ENCODE measurements around the gene DPEP3. TPM values are rescaled to one million over a fixed set of nuclear protein-coding genes. Genes with fewer than 3 reads are reported as not detected.
"Not testable (repeated sequence)": the region's sequence is repeated elsewhere in the genome, so short reads cannot be mapped to it uniquely, and the experiment has no call there.

Gene DPEP3
- total RNA-seq, 1 donor from 2014 or later = not detected

- intact Hi-C loops (cut with micrococcal nuclease) = no loop called here
- ATAC-seq (no peak), DNase-seq (no peak)
Measured at GRCh38 chr16:67996666-67997065, 16.4 kb upstream of the DPEP3 start.

- no peak for ATAC-seq
- no peak for DNase-seq
- intact Hi-C loops (cut with micrococcal nuclease) = no loop called here
Measured at GRCh38 chr16:67995423-67995822, 15.1 kb upstream of the DPEP3 start.

GRCh38 chr16:67994040-67994408 lies 13.7 kb upstream of the DPEP3 start:
- peak; percentile 18 for ATAC-seq
- intact Hi-C loops (cut with micrococcal nuclease) = not testable (repeated sequence)

GRCh38 chr16:67993207-67994039 lies 13.1 kb upstream of the DPEP3 start:
- ATAC-seq = peak; percentile 96
- DNase-seq = peak; percentile 93
- intact Hi-C loops (cut with micrococcal nuclease) = no loop called here

More at GRCh38 chr16:67994040-67994408, 13.7 kb upstream of the DPEP3 start:
- not testable (repeated sequence) for DNase-seq

GRCh38 chr16:67992661-67993206 lies 12.4 kb upstream of the DPEP3 start:
- DNase-seq (no peak), ATAC-seq (peak; percentile 8)
- intact Hi-C loops (cut with micrococcal nuclease) = no loop called here

- ATAC-seq (no peak), DNase-seq (no peak)
- intact Hi-C loops (cut with micrococcal nuclease) = no loop called here
Measured at GRCh38 chr16:67990018-67990386, 9.7 kb upstream of the DPEP3 start.

- ATAC-seq = no peak
- intact Hi-C loops (cut with micrococcal nuclease) = no loop called here
- no peak for DNase-seq
Measured at GRCh38 chr16:67989322-67990017, 9.2 kb upstream of the DPEP3 start.

GRCh38 chr16:67988675-67989074 lies 8.4 kb upstream of the DPEP3 start:
- ATAC-seq = no peak

GRCh38 chr16:67987460-67988160 lies 7.3 kb upstream of the DPEP3 start:
- DNase-seq = no peak
- peak; percentile 49 for ATAC-seq
- intact Hi-C loops (cut with micrococcal nuclease) = no loop called here

More at GRCh38 chr16:67988675-67989074, 8.4 kb upstream of the DPEP3 start:
- intact Hi-C loops (cut with micrococcal nuclease) = no loop called here
- DNase-seq = no peak

GRCh38 chr16:67986949-67987348 lies 6.7 kb upstream of the DPEP3 start:
- no peak for ATAC-seq
- DNase-seq = no peak
- intact Hi-C loops (cut with micrococcal nuclease) = no loop called here

- ATAC-seq = no peak
- intact Hi-C loops (cut with micrococcal nuclease) = no loop called here
- DNase-seq = no peak
Measured at GRCh38 chr16:67982011-67982696, 1.9 kb upstream of the DPEP3 start.

- intact Hi-C loops (cut with micrococcal nuclease) = no loop called here
- ATAC-seq (peak; percentile 28), DNase-seq (no peak)
Measured at GRCh38 chr16:67977469-67978227, 2.7 kb downstream of the DPEP3 start.

GRCh38 chr16:67977005-67977404 lies 3.3 kb downstream of the DPEP3 start:
- intact Hi-C loops (cut with micrococcal nuclease) = no loop called here
- no peak for ATAC-seq
- no peak for DNase-seq

- no peak for ATAC-seq
Measured at GRCh38 chr16:67976205-67976604, 4.1 kb downstream of the DPEP3 start.

GRCh38 chr16:67975321-67976105 lies 4.8 kb downstream of the DPEP3 start:
- intact Hi-C loops (cut with micrococcal nuclease) = no loop called here
- no peak for DNase-seq
- ATAC-seq = no peak

More at GRCh38 chr16:67976205-67976604, 4.1 kb downstream of the DPEP3 start:
- DNase-seq = no peak
- intact Hi-C loops (cut with micrococcal nuclease) = no loop called here

- ATAC-seq; intact Hi-C loops (cut with micrococcal nuclease); DNase-seq: not testable (repeated sequence)
Measured at GRCh38 chr16:67972285-67972684, 8.0 kb downstream of the DPEP3 start.

GRCh38 chr16:67971111-67971510 lies 9.2 kb downstream of the DPEP3 start:
- DNase-seq (no peak), ATAC-seq (no peak)
- intact Hi-C loops (cut with micrococcal nuclease) = no loop called here
